DOHH2 (cell line): ENCODE data around the gene MRPS34.

Source experiments
- EZH2phosphoT487 ChIP-seq: fragments of 200-600 bp; sonication (generic); IDR thresholded peaks from 2 replicates; pipeline ENCODE4 v1.6.1; 2017; ENCODE audit warnings: borderline replicate concordance, mild to moderate bottlenecking, antibody characterized with exemption, low read length, moderate library complexity, mixed read lengths
- TF ChIP-seq, protein P1 (sequence below): fragments of 200-600 bp; sonication (generic); IDR thresholded peaks from one replicate; pipeline ENCODE4 v1.5.1; 2014; ENCODE audit warnings: antibody characterized with exemption, mild to moderate bottlenecking, low read depth, low read length; ENCODE audit not compliant: poor library complexity, severe bottlenecking

DNA sequence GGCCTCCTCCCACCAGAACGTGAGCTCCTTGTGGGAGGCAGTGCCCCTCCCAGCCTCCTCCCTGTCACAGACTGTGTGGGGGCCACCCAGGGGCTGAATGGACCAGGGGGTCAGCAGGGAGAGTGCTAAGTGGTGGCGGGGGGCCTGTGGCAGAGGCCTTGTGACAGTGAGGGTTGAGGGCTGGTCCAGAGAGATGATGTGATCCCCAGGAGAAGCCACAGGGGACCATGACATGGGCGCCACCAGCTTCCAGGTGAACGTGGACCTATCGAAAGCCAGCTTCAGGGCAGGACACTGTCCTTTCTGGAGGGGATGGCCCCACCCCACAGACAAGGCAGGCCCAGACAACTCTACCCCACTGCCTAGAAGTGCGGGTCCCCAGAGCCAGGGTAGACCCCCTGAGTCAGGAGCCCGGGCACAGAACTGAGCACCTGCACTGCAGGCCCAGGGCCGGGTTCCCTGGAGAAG, 6.3 kb upstream of the MRPS34 start:
- TF ChIP-seq, protein P1, sequence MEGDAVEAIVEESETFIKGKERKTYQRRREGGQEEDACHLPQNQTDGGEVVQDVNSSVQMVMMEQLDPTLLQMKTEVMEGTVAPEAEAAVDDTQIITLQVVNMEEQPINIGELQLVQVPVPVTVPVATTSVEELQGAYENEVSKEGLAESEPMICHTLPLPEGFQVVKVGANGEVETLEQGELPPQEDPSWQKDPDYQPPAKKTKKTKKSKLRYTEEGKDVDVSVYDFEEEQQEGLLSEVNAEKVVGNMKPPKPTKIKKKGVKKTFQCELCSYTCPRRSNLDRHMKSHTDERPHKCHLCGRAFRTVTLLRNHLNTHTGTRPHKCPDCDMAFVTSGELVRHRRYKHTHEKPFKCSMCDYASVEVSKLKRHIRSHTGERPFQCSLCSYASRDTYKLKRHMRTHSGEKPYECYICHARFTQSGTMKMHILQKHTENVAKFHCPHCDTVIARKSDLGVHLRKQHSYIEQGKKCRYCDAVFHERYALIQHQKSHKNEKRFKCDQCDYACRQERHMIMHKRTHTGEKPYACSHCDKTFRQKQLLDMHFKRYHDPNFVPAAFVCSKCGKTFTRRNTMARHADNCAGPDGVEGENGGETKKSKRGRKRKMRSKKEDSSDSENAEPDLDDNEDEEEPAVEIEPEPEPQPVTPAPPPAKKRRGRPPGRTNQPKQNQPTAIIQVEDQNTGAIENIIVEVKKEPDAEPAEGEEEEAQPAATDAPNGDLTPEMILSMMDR: no peak
- TF ChIP-seq EZH2phosphoT487: no peak
